HepG2 (cell line): Measurements from ENCODE around the gene PRR23A. TPM values are rescaled to one million over a fixed set of nuclear protein-coding genes. Genes with fewer than 3 reads are reported as not detected.

Experiments used
- ATAC-seq: fragments of 200-7000 bp; cut with Tn5 transposase; 3 replicates; pipeline ENCODE4 v1.9.1; 2020; ENCODE audit warnings: mild to moderate bottlenecking, moderate library complexity
- BruUV-seq: library from RNA; stranded (reverse); fragments of 400-500 nt; replicated peaks from 2 replicates; lab custom pipeline; 2021; lab: Mats Ljungman, UMichigan
- CTCF ChIA-PET: fragments of 300-600 bp; formaldehyde crosslinking; extraction: SDS; loops from one replicate; lab custom pipeline; 2021; ENCODE audit warnings: low total read pairs, inconsistent platforms, low intra/inter-chr PET ratio; lab: Yijun Ruan, JAX
- POLR2A ChIA-PET: fragments of 350-600 bp; sonication (Branson Sonifier 250); formaldehyde crosslinking; loops from one replicate; lab custom pipeline; 2020; ENCODE audit warnings: antibody characterized with exemption, inconsistent platforms; lab: Yijun Ruan, JAX
- DNase-seq: peaks from one replicate; pipeline ENCODE4 v3.0.0-alpha.2; 2015; ENCODE audit warnings: low spot score
- FAIRE-seq: peaks from 3 replicates; lab custom pipeline; 2011; peaks lifted over from hg19 to GRCh38; lab: Jason Lieb, UNC
- H2AFZ ChIP-seq: one replicate; pipeline ENCODE4 v1.6.1; 2011; ENCODE audit warnings: low read length, inconsistent platforms
- H3K27ac ChIP-seq: fragments of 300-600 bp; 3 replicates; pipeline ENCODE4 v1.8.0; 2011; ENCODE audit warnings: mixed run types, mild to moderate bottlenecking, mixed read lengths, low read length, inconsistent platforms; ENCODE audit not compliant: insufficient read depth; ENCODE audit errors: extremely low read length
- H3K27me3 ChIP-seq, 2 experiments: fragments of 200-600 bp in 1 of 2; 2 replicates in 1 of 2; 3 replicates in 1 of 2; pipeline versions ENCODE4 v1.6.0 to v1.8.0; 2011; ENCODE audit warnings: low read length in 2 of 2, mild to moderate bottlenecking in 2 of 2, moderate library complexity in 2 of 2, inconsistent platforms in 1 of 2; ENCODE audit not compliant: insufficient read depth in 2 of 2, control insufficient read depth in 1 of 2
- H3K36me3 ChIP-seq, 2 experiments: fragments of 200-600 bp in 1 of 2; replicated peaks in 1 of 2; 2 replicates in 1 of 2; 3 replicates in 1 of 2; pipeline versions ENCODE4 v1.5.1 to v1.8.0; 2011; ENCODE audit warnings: low read length in 2 of 2, inconsistent platforms in 1 of 2; ENCODE audit not compliant: insufficient read depth in 2 of 2, control insufficient read depth in 1 of 2
- H3K4me1 ChIP-seq: 2 replicates; pipeline ENCODE4 v1.5.1; 2012; ENCODE audit warnings: low read length, inconsistent platforms; ENCODE audit not compliant: insufficient read depth
- H3K4me2 ChIP-seq: 2 replicates; pipeline ENCODE4 v1.6.0; 2011; ENCODE audit warnings: low read depth, low read length, inconsistent platforms
- H3K4me3 ChIP-seq, 3 experiments: fragments of 200-600 bp in 1 of 3; sonication (generic), shearing (Covaris generic) in 1 of 3; replicated peaks in 1 of 3; 2 replicates each; pipeline ENCODE4 v1.5.1; 2011 to 2016; ENCODE audit warnings: low read length in 3 of 3, inconsistent platforms in 2 of 3, low read depth in 2 of 3, mild to moderate bottlenecking in 2 of 3, control low read depth in 1 of 3, mixed read lengths in 1 of 3; ENCODE audit not compliant: insufficient read depth in 1 of 3
- H3K79me2 ChIP-seq: one replicate; pipeline ENCODE4 v1.6.1; 2011; ENCODE audit warnings: low read length, inconsistent platforms; ENCODE audit not compliant: insufficient read depth
- H3K9ac ChIP-seq: 2 replicates; pipeline ENCODE4 v1.6.0; 2011; ENCODE audit warnings: mild to moderate bottlenecking, low read depth, low read length, inconsistent platforms; ENCODE audit not compliant: insufficient read depth
- H3K9me3 ChIP-seq: 2 replicates; pipeline ENCODE4 v1.5.1; 2012; ENCODE audit warnings: mild to moderate bottlenecking, low read length
- H4K20me1 ChIP-seq: 2 replicates; pipeline ENCODE4 v1.6.0; 2011; ENCODE audit warnings: inconsistent platforms, mild to moderate bottlenecking, low read length, moderate library complexity; ENCODE audit not compliant: insufficient read depth
- CBFB ChIP-seq: sonication (generic); formaldehyde crosslinking; IDR thresholded peaks from 2 replicates; pipeline ENCODE4 v1.4.0; 2020; ENCODE audit warnings: missing genetic modification reagents
- FOXP1 ChIP-seq, 2 experiments: fragments of 450-650 bp in 1 of 2; IDR thresholded peaks; 2 replicates each; pipeline ENCODE4 v1.6.1; 2017 to 2018; ENCODE audit warnings: antibody characterized with exemption in 1 of 2
- HOXA5 ChIP-seq: sonication (generic); formaldehyde crosslinking; IDR thresholded peaks from 2 replicates; pipeline ENCODE4 v1.4.0; 2020; ENCODE audit warnings: missing genetic modification reagents
- KDM3A ChIP-seq: IDR thresholded peaks from 2 replicates; pipeline ENCODE4 v1.6.1; 2018; ENCODE audit warnings: low read depth, missing compliant biosample characterization
- KMT2B ChIP-seq: IDR thresholded peaks from 2 replicates; pipeline ENCODE4 v1.6.1; 2016; ENCODE audit warnings: missing genetic modification reagents, missing compliant biosample characterization
- MIER3 ChIP-seq: IDR thresholded peaks from 2 replicates; pipeline ENCODE4 v1.6.1; 2016; ENCODE audit warnings: missing compliant biosample characterization, borderline replicate concordance
- NCOA5 ChIP-seq: sonication (generic); formaldehyde crosslinking; IDR thresholded peaks from 2 replicates; pipeline ENCODE4 v1.4.0; 2020; ENCODE audit warnings: missing genetic modification reagents
- SATB2 ChIP-seq: sonication (generic); formaldehyde crosslinking; IDR thresholded peaks from 2 replicates; pipeline ENCODE4 v1.5.0; 2020; ENCODE audit warnings: missing genetic modification reagents
- SMAD9 ChIP-seq: sonication (generic); formaldehyde crosslinking; IDR thresholded peaks from 2 replicates; pipeline ENCODE4 v1.5.1; 2020; ENCODE audit warnings: mild to moderate bottlenecking, missing genetic modification reagents
- SP2 ChIP-seq: sonication (generic); formaldehyde crosslinking; IDR thresholded peaks from 2 replicates; pipeline ENCODE4 v1.5.1; 2020; ENCODE audit warnings: mild to moderate bottlenecking, missing genetic modification reagents
- ZNF235 ChIP-seq: sonication (generic); formaldehyde crosslinking; IDR thresholded peaks from 2 replicates; pipeline ENCODE4 v1.8.1; 2023; ENCODE audit warnings: mild to moderate bottlenecking, missing genetic modification reagents, borderline replicate concordance
- ZNF619 ChIP-seq: sonication (generic); formaldehyde crosslinking; IDR thresholded peaks from 2 replicates; pipeline ENCODE4 v1.4.0; 2020; ENCODE audit warnings: mild to moderate bottlenecking, missing genetic modification reagents
- ZNF790 ChIP-seq: sonication (generic); formaldehyde crosslinking; IDR thresholded peaks from 2 replicates; pipeline ENCODE4 v1.8.0; 2022; ENCODE audit warnings: missing genetic modification reagents, mild to moderate bottlenecking, borderline replicate concordance
- ZZZ3 ChIP-seq: sonication (generic); formaldehyde crosslinking; IDR thresholded peaks from 2 replicates; pipeline ENCODE4 v1.4.0; 2020; ENCODE audit warnings: missing genetic modification reagents, mild to moderate bottlenecking, borderline replicate concordance
- WGBS: methylation state at CpG from one replicate; pipeline ENCODE4 v1.1.6; 2017; ENCODE audit warnings: low lambda C conversion rate; 5-methylcytosine and 5-hydroxymethylcytosine counted together
- in situ Hi-C: cut with HindIII; loops from 2 replicates; pipeline ENCODE4 v1.10.0; 2017; ENCODE audit warnings: low pct_unique_long_range_greater_than_20kb; ENCODE audit not compliant: extremely low pct_ligation_motif_present
- intact Hi-C: fragments of 100-400 bp; cut with micrococcal nuclease; formaldehyde crosslinking; loops from one replicate; pipeline ENCODE4 v1.10.0; 2022; ENCODE audit not compliant: unreplicated experiment
- polyA plus RNA-seq, 8 experiments: library from polyadenylated mRNA; depleted of rRNA in 3 of 8; stranded (reverse) in 7 of 8; unstranded in 1 of 8; fragments of >200 nt; fragmentation: Illumina TruSeq in 4 of 8; extraction: Trizol in 4 of 8; gene quantifications; 2 replicates each; pipeline versions ENCODE4 v1.2.1 to v1.2.3, GENCODE V29; 2011 to 2016; ENCODE audit warnings: low read depth in 4 of 8, missing spikeins in 1 of 8, mixed read lengths in 1 of 8; ENCODE audit not compliant: insufficient read depth in 1 of 8
- total RNA-seq, 5 experiments: library from RNA; depleted of rRNA; stranded (reverse); fragments of >200 nt; fragmentation: Illumina TruSeq; extraction: Trizol; gene quantifications; 2 replicates each; pipeline ENCODE4 v1.2.3, GENCODE V29; 2016; ENCODE audit warnings: low read depth in 1 of 5
- TF ChIP-seq, protein P1 (sequence below): sonication (generic); formaldehyde crosslinking; IDR thresholded peaks from 2 replicates; pipeline ENCODE4 v1.8.1; 2023; ENCODE audit warnings: mild to moderate bottlenecking, inconsistent platforms, moderate library complexity, missing genetic modification reagents, borderline replicate concordance
- TF ChIP-seq, protein P2 (sequence below): sonication (generic); formaldehyde crosslinking; IDR thresholded peaks from 2 replicates; pipeline ENCODE4 v1.5.0; 2020; ENCODE audit warnings: mild to moderate bottlenecking, low read depth, missing genetic modification reagents, borderline replicate concordance
- TF ChIP-seq, protein P3 (sequence below): fragments of 450-650 bp; IDR thresholded peaks from 2 replicates; pipeline ENCODE4 v1.6.1; 2017; ENCODE audit warnings: mild to moderate bottlenecking

Gene PRR23A
- total and polyA plus RNA-seq, 2 of the 13 experiments (the other 11 are each of a cell fraction or from before 2014, with no cell fraction given) = not detected

DNA sequence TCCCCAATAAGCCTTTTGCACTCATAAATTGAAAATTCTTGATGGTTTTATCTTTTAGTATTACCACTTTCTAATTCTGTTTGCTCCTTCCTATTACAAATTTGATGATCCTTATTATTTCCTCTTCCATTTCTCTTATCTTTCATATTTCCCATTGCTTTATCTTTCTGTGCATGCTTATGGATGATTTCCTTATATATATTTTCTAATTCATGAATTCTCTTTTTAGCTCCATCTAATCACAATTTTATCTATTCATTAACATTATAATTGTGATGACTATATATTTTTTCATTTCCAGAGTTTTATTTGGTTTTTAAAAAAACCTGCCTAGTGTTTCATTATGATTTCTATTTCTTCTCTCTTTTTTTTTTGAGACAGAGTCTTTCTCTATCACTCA, 41.1 kb downstream of the PRR23A start:
- Histone ChIP-seq H3K79me2 (no peaks in the 10 kb centered on the region), H3K9ac (no peak overlapping the region), H3K4me2 (no peak overlapping the region), H3K36me3 (no peaks in the 10 kb centered on the region), H3K27me3 (peaks cover 2 to 26% of the 10 kb centered on the region in 2 experiments; a peak in 4 of 5 replicates), H3K4me3 (no peak overlapping the region), H3K4me1 (0 out of 2 replicates have a peak, but pooled peaks cover 12% of the 10 kb centered on the region), H3K9me3 (no peaks in the 10 kb centered on the region), H2AFZ (no peak overlapping the region), H4K20me1 (no peaks in the 10 kb centered on the region), H3K27ac (no peak overlapping the region)
- intact Hi-C loops = no loop called here
- BruUV-seq = no TSS peak
- in situ Hi-C loops = no loop called here
- TF ChIP-seq FOXP1 (IDR thresholded peaks at IDR 0.05) (no peak), FOXP1 (CRISPR knock-in tag; IDR thresholded peaks at IDR 0.05) (no peak), ZNF235 (no peak), ZZZ3 (CRISPR knock-in tag) (no peak), CBFB (no peak)
- TF ChIP-seq, protein P1, sequence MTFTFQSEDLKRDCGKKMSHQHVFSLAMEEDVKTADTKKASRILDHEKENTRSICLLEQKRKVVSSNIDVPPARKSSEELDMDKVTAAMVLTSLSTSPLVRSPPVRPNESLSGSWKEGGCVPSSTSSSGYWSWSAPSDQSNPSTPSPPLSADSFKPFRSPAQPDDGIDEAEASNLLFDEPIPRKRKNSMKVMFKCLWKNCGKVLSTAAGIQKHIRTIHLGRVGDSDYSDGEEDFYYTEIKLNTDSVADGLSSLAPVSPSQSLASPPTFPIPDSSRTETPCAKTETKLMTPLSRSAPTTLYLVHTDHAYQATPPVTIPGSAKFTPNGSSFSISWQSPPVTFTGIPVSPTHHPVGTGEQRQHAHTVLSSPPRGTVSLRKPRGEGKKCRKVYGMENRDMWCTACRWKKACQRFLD (CRISPR knock-in tag) = no peak
- ATAC-seq = no peak
- CTCF ChIA-PET = no interaction called here
- DNase-seq = no peak
- POLR2A ChIA-PET = no interaction called here
- FAIRE-seq = no peak

DNA sequence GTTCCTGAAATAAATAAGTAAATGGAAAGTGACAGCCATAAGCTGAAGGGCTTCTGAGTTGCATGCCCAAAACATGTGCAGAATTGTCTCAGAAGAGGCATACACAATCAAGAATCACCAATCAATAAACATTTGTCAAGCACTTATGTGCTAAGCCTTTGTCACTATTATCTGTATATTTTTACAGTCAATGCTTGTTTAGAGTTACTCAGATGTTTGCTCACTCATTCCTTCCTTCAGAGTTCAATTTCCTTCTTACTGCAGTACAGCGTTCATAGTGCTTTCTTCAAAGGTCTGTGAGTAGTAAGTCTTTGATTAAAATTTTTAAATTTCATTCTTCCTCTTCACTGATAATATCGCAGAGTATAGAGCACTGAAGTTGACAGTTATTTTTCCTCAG, 41.8 kb downstream of the PRR23A start:
- H3K4me1 ChIP-seq = 0 out of 2 replicates have a peak, but pooled peaks cover 12% of the 10 kb centered on the region
- H3K27me3 ChIP-seq = peaks cover 2 to 32% of the 10 kb centered on the region in 2 experiments; a peak in 4 of 5 replicates
- CTCF ChIA-PET = no interaction called here
- no peak overlapping the region for H3K9ac ChIP-seq
- FAIRE-seq (no peak), ATAC-seq (no peak), DNase-seq (no peak)
- no peaks in the 10 kb centered on the region for H4K20me1 ChIP-seq
- 23% methylated on average over 2 of the region's 2 CpGs for WGBS
- no peaks in the 10 kb centered on the region for H3K9me3 ChIP-seq
- no peak overlapping the region for H3K4me2 ChIP-seq
- in situ Hi-C loops (no loop called here), intact Hi-C loops (no loop called here)
- H3K79me2 ChIP-seq = no peaks in the 10 kb centered on the region
- H3K27ac ChIP-seq = no peak overlapping the region
- no peak overlapping the region for H2AFZ ChIP-seq
- POLR2A ChIA-PET = no interaction called here
- no TSS peak for BruUV-seq
- no peak overlapping the region for H3K4me3 ChIP-seq
- H3K36me3 ChIP-seq = no peaks in the 10 kb centered on the region
- no peak for TF ChIP-seq HOXA5
- TF ChIP-seq, protein P2, sequence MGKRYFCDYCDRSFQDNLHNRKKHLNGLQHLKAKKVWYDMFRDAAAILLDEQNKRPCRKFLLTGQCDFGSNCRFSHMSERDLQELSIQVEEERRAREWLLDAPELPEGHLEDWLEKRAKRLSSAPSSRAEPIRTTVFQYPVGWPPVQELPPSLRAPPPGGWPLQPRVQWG (CRISPR knock-in tag) = no peak
- no peak for TF ChIP-seq ZNF619
- TF ChIP-seq NCOA5 (CRISPR knock-in tag) = no peak
- TF ChIP-seq ZNF790 (CRISPR knock-in tag) = no peak
- no peak for TF ChIP-seq KMT2B
- TF ChIP-seq, protein P3, sequence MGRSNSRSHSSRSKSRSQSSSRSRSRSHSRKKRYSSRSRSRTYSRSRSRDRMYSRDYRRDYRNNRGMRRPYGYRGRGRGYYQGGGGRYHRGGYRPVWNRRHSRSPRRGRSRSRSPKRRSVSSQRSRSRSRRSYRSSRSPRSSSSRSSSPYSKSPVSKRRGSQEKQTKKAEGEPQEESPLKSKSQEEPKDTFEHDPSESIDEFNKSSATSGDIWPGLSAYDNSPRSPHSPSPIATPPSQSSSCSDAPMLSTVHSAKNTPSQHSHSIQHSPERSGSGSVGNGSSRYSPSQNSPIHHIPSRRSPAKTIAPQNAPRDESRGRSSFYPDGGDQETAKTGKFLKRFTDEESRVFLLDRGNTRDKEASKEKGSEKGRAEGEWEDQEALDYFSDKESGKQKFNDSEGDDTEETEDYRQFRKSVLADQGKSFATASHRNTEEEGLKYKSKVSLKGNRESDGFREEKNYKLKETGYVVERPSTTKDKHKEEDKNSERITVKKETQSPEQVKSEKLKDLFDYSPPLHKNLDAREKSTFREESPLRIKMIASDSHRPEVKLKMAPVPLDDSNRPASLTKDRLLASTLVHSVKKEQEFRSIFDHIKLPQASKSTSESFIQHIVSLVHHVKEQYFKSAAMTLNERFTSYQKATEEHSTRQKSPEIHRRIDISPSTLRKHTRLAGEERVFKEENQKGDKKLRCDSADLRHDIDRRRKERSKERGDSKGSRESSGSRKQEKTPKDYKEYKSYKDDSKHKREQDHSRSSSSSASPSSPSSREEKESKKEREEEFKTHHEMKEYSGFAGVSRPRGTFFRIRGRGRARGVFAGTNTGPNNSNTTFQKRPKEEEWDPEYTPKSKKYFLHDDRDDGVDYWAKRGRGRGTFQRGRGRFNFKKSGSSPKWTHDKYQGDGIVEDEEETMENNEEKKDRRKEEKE = no peak
- no peak for TF ChIP-seq SP2 (CRISPR knock-in tag)
- no peak for TF ChIP-seq SATB2 (CRISPR knock-in tag)
- TF ChIP-seq KDM3A (CRISPR knock-in tag) = no peak
- no peak for TF ChIP-seq SMAD9
- TF ChIP-seq MIER3 (CRISPR knock-in tag) = no peak
